GM19463 (cell line): Measurements from ENCODE around the gene FOXQ1.

Experiments
- ATAC-seq: cut with Tn5 transposase; IDR thresholded peaks from one replicate; pipeline ENCODE4 v1.9.1; 2021; ENCODE audit warnings: mild to moderate bottlenecking, moderate library complexity; ENCODE audit not compliant: unreplicated experiment

The FOXQ1 gene, protein sequence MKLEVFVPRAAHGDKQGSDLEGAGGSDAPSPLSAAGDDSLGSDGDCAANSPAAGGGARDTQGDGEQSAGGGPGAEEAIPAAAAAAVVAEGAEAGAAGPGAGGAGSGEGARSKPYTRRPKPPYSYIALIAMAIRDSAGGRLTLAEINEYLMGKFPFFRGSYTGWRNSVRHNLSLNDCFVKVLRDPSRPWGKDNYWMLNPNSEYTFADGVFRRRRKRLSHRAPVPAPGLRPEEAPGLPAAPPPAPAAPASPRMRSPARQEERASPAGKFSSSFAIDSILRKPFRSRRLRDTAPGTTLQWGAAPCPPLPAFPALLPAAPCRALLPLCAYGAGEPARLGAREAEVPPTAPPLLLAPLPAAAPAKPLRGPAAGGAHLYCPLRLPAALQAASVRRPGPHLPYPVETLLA

DNA sequence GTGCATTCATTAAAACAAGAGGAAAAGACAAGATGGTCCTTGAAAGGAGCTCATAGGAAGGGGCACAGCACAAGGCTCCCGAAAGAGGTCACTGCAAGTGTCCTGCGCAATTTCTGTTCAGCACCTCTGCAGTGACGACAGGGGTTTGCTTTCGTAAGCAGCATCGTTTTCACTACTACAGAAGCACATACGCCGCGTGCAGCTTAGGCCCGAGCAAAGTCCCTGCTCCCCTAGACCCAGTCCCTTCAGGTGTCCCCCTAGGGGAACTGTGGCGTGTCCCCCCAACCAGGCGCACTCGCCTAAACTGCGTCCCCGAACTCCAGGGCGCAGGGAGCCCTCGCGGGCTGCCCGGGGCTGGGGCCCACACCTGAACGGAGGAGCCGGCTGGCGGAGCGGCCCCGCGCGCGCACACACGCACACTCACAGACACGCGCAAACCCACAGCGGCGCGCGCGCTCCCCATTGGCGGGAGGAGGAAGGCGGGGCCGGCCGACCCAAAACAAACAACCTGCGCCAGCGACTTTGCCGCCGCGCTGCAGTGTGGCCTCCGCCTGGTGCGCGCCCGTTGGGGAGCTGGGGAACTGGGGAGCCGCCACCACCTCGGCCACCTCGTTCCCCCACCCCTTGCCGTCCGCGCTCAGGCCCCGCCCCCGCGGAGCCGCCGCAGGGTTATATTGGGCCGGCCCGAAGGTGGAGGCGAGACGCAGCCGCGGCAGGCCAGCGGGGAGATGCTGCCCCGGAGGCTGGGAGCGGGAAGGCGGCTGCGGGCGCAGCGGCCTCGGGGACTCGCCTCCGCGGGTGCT is at the start of gene FOXQ1:
Gene FOXQ1, plus strand, starts transcription at position 699 of the 803 bp plus-strand sequence. CDS start 607 bp downstream, outside the sequence.
- no peak for ATAC-seq

DNA sequence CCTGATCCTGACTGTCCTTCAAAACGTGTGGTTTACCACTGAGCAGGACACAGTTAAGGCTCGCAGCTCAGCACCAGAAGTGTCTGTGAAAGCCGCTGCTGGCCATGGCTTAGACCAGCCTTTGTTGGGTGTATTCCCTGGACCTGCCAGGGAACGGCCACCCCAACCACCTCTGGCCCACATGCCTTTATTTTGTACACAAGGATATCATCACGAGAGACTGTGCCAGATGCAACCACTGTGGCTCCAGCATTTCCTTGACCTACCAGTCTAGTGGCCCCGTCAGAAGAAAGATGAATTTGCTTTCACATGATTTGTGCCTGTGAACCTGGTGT is 49.2 kb upstream of the FOXQ1 start:
- no peak for ATAC-seq

DNA sequence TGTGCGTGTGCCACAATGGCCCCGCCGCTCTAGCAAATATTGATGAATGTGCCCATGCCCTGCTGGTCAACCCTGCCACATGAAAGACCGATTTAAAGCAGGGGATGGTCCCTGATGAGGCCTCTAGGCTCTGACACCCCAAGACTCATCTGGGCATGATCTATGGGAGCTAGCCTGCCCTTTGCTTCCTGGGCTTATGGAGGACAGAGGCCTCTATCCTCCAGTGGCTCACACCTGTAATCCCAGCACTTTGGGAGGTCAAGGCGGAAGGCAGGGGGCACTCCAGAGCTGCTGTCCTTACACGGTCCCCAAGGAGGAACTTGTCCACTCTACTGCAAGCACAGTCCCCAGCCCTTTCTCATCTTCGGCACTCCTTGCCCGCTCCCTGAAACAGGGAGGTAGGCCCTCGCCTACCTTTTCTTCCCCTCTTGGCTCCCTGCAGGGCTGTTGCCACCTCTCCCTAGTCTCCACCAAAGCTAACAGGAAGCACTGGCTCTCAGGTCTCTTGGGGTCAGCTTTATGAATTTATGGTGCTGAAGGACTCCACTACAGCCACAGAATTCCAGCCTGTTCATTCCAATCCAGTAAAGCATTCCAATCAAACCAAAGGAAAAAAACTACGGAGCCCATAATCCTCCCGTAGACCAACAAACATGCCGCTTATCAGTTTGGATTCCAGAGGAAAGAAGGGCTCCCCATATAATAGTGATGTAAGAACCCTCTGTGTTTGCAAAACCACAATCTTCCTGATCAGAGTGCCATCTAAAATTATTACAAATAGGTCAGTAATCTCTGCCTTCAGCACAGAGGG is 48.7 kb upstream of the FOXQ1 start:
- no peak for ATAC-seq

DNA sequence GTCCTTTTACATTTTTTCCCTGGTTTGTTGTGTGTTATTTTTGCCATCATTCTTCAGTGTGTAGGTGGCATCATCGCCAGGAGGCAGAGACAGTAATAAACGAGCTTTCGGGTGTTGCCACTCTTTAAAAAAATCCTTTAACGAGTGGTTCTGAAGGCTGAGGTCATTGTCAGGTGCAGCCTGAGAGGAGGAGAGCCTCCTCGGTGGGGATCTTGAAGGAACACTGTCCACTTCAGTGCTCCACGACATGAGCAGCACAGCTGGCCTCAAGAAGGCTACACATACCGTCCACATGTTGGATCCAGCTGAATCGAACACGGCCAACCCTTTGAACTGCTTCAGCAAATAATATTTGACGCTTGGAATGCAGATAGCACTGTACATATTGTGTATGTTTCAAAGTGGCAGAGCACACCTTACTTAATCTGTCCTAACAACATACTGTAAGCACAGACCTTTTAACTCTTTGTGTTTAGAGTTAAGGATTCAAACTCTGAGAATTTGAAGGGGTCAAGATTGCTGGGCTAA is 48.0 kb upstream of the FOXQ1 start:
- ATAC-seq: no peak

DNA sequence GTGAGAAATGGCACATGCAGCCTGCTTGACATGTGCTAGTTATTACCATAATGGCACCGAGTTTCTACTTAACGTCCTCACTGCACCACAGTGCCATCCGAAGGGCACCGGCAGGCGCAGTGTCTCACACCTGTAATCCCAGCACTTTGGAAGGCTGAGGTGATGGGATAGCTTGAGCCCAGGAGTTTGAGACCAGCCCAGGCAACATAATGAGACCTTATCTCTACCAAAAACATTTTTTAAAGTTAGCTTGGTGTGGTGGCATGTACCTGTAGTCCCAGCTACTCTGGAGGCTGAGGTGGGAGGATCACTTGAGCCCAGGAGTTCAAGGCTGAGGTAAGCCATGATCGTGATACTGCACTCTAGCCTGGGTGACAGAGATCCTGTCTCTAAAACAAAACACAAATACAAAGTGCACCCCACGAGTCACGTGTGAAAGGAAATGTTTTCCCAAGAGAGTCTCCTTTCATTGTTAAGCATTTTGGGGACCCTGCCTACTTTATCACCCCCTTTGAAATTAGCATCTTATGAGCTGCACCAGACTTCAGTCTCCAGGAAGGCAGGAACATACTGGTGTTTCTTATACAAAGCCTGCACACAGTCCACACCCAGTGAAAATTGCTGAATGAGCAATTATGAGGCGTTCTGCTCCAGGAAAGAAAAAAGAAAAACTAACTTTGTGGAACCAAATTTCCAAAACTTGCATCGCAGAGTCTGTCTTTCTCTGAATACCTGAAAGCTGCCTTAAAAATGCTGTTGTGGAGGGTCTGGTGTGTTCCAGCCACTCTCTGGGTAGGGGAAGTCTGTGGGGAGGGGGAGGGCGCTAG is 47.1 kb upstream of the FOXQ1 start:
- no peak for ATAC-seq

DNA sequence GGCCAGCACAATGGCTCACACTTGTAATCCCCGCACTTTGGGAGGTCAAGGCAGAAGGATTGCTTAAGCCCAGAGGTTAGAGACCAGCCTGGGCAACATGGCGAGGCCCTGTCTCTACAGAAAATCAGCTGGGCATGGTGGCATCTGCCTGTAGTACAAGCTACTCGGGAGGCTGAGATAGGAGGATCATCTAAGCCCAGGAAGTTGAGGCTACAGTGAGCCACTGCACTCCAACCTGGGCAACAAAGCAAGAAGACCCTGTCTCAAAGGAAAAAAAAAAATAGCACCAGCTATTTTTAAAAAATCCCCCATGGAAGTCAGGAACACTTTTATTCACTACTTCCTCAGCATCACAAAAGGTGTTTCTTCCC is 45.2 kb upstream of the FOXQ1 start:
- no peak for ATAC-seq

DNA sequence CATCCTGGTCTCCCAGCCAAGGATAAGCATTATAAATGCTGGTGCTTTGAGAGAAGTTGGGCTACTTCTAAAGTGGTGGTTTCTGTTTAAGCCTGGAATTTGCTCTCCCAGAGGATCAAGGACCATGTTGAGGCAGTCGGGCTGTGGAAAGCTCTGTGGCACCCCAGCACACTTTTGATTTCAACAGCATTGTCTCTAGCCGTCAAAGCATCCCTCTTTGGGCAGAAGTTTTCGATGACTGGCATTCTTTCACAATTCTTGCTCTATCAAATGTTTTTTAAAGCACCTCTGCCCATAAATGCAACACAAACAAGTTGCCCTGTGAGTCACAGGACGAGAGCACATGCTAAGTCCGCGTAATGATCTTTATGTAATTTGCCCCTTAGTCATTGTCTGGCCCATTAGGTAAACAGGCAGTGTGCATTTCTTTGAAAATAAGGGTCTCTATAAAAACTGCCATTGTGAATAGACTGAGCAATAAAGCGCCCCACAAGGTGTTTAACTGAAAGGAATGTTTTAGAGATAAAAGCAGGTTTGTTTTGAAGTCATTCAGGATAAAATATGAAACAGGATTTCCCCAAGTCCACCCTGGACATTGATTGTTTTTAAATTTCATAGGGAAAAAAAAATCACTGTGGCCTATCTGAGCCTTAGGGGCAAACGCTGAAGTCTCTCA is 44.7 kb upstream of the FOXQ1 start:
- ATAC-seq: no peak

DNA sequence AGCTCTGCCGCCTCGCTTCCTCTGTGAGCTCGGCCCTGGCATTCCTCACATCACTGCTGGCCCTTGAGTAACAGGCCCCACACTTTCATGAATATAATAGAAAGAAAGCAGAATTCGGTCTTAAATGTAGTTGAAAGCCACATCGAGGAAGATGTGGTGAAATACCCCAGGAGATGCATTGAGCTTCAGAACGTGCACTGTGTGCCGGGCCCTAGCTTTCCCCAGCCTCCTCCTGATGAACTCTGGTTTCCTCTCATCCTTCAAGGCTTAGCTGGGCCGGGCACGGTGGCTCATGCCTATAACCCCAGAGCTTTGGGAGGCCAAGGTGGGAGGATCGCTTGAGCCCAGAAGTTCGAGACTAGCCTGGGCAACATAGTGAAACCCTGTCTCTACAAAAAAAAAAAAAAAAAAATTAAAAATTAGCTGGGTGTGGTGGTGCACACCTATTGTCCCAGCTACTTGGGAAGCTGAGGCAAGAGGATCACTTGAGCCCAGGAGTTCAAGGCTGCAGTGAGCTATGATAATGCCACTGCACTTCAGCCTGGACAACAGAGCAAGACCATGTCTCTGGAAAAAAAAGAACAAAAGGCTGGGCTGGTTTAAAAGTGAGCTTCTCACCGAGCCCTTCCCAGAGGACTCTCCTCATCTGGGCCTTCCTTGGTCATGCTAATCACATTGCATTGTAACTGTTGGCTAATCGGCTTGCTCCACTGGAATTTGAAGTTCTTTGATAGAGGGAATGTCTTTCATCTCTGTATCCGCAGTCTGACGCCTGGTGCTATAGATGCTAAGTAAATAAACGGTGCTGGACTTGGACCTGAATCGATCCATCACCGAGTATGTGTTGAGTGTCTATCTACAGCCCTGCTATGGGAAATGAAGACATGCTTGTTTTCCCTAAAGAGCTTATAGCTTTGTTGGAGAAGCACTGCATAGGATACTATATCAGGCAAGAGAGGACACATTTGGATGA is 43.8 kb upstream of the FOXQ1 start:
- ATAC-seq: no peak

DNA sequence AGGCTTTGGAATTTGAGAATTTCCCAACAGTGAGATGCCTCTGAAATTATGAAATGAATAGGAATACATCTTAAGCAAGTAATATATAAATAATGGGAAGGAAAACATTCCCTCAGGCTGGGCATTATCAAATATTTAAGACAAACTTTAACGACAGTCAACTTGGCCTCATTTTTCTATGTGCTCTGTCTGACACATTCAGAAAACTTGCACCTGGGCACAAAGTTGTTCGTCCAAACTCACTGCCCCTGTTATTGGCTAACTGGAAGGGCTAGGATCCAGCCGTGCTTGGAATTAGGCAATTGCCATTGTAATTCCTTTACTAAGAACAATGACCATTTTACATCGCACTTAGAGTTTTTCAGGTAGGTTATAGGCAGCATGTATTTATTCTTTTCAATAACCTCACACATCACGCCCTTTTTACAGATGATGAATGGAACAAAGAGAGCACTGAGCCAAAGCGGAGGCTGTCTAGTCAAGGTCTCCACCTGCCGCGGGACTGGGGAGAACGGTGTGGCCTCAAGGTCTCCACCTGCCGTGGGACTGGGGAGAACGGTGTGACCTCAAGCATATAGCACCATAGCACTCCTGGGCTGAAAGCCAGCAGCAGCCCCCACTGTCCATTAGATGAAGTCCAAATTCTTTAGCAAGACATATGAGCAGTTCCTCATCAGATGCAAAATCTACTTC is 40.7 kb upstream of the FOXQ1 start:
- no peak for ATAC-seq

DNA sequence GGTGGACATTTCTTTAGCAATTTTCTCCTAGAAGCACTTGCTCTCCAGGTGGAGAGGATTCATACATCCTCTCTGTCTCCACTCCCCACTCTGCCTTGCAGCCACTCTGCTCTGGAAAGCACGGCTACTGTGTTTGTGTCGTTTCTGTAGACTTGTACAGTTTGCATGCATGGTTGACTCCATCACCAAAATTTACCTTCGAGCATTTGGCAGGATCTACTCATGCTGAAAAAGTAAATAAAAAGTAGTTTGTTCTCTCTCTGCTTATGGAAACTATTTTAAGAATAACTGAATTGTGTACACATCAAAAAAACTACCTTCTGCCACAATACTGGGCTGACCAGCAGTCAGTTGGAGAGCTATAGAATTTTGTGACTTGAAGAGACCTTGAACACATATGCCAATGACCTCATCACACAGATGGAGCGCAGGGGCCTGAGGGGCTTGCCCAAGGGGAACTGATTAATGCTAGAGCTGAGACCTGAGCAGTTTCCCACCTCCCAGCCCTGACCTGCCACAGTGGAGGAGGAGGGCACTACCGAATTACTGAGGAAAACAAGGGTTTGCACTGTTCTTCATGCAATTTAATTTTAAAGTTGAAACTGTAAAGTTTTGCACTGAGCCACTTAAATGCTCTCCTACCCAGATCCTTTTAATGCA is 33.7 kb upstream of the FOXQ1 start:
- ATAC-seq: no peak

DNA sequence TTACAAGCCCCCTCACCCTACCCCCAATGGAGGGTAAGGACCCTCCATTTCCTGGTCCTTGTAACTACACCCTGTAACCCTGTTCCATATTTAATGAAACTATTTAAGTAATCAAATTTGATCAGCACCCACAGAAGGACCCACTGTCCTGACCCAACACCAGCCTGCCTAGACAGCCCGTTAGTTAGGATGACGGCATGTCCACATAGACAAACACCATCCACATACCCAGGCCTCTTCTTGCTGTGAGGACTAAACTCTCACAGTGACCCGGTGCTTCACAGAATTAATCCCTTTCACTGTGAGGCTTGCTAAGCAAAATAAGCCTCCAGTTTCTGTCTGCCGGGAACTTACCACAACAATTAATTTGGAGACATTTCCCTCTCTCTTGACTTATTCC is 32.8 kb upstream of the FOXQ1 start:
- no peak for ATAC-seq

DNA sequence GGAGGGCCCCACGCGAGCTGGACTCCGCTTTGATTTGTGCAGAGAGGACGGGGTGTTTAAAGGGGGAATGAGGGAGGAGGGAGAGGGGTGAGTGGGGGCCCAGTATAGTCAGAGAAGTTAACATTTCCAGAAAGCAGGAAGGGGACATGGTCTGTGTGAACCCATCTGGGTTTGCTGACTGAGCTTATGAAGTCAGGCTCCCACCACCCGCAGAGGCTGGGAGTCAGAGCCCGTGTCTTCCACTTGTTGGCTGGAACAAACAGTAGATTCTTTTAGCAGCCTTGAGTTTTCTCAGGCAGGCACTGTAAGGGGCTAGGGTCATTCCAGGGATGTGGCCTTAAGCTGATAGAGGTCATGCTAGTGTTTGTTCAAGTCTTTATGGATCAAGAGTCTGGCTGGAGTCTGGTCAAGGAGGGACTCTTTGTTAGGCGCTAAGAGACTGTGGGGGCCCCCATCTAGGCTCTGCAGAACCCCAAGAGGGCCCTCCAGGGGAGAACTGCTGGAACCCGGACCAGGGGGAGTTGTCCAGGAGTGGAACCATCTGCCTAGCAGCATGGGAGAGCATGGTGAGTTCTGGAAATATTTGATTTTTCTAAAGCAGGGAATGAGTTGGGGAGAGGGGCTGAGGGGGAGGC is 31.1 kb upstream of the FOXQ1 start:
- no peak for ATAC-seq

DNA sequence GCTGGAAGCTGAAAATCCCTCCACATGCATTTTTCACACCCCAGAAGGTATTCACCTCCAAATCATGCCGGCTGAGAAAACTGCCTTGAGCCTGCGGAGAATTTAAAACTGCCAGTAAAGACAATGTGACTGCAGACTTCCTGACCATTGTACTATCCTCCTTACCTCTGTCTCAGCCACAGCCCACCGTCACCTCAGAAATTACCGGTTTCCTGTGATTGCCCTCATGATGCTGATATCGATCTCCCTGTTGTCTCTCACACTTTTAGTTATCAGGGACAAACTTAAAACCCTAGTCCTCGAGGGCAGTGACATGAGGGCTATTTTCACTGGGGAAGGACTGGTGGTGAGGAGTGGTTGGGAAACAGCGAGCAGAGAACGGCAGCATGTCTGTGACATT is 30.2 kb upstream of the FOXQ1 start:
- no peak for ATAC-seq

DNA sequence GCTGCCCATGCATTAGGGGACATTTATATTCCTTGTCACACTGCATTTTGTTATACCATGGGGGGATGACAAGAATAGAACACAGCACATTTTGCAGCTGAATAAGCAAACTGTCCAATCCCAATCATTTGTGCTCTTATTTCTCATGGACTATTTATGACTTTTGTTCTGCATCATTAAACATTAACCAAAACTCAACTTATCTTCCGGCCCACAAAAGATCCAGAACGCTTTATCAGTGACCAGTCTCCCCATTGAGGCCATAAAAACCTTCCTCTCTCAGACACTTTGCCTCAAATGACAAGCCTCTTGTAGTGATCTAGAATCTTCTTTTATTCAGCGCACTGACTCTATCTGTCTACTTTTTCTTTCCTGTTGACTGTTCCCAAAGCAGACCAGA is 28.4 kb upstream of the FOXQ1 start:
- ATAC-seq: no peak

DNA sequence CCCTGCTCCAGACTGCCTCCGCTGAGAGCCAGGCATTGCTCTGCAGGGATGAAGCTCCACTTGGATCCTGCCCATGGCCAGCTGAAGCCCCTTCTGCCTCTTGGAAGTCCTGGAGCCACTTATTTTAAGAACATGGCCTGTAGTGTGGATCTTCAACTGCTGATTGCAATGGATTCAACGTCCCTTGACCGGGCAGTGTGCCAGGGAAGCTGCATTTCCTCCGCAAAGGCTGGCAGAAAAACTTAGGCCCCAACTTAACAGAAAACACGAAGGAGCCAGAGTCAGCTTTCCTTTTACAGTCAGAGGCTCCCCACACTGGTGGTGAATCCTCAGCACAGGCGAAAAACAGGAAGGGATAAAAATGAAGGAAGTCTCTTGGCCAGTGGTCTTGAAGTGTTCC is 26.3 kb upstream of the FOXQ1 start:
- no peak for ATAC-seq

DNA sequence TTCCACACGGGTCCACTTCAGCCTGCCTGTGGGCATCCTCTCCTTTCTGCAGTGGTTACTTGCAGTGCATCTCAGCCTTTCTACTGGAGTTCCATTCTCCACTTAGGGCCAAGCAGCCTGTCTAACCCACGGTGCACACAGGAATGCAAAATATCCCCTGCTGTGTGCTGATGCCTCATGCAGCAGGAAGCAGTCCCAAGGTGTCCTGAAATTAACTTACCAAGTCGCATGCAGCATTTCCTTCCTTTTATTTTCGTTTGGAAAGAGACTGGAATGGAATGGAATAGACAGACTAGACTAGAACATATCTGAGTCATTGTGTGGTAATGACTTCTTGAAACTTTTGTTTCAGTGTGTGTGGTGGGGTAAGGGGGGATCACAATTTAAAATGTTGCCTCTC is 25.9 kb upstream of the FOXQ1 start:
- ATAC-seq: no peak

DNA sequence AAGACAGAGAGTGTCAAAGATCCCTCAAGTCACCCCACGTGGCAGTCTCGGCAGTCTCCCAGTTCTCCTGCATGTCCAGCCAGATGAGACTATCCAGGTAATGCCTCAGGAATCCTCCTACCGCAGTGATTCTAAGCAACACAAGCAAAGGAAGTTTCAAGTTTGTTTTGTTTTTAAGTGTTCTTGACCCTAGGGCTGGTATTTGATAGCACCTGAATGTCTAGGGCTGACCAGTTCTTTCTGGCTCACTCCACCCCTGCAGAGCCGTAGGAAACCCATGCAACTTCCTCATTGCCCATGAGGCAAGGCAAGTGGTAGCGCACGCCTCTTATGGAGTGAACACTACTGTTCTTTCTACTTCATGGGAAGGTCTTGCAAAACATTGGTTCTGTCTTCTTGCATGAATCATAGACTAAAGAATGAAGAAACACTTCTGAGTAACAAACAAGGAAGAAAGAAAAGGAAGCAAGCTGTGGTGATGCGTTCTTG is 24.8 kb upstream of the FOXQ1 start:
- no peak for ATAC-seq
